NT2/D1 (cell line): ENCODE measurements around the gene ATP1A1.

Source experiments
- YY1 ChIP-seq: IDR thresholded peaks from 2 replicates; pipeline ENCODE4 v1.6.1; 2011; ENCODE audit not compliant: insufficient read length, insufficient read depth
- ZNF274 ChIP-seq: IDR thresholded peaks from 2 replicates; pipeline ENCODE4 v1.6.1; 2011; ENCODE audit warnings: mild to moderate bottlenecking, low read depth, low read length

DNA sequence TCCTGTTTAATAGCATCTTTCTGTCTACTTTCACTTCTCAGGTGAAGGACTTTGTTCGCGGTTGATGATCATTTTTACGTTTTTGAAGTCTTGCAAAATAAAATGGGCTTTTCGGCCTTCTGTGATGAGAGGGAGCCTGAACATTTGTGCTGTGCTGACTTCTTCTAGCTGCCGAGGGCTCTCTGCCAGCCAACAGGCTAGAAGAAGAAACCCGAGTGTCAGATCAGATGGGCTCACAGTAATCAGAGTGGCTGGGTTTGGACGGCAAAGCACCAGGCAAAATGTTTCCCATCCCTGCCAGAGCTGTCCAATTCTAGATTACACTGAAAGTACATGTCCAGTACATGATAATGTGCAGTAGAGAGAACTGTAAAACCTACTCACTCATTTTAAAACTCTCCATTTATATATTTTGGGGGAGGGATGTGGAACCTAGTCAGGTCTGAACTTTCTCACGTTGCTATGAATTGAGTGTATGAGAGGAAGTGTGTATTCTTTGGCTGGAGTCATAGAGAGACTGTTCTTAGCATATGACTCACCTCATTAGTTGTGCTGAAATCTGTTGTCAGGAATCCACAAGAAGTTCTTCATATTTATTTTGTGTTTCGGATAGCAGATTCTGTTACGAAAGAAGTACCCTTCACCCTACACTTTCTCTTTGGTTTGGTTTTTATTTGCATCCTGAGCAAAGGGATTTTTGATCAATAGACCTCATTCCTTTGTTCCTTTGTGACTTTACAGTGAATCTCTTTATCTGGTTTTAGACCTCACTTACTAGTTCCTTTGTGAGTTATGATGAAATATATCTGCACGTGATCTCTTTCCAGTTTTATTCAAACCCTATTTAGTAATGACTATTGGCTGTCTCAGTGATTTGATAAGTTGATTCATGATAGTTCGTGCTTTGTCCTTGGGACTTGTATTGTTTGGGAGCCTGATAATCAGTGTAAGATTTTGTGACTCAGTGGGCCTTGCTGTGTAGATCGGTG is 4.8 kb downstream of the ATP1A1 start:
- TF ChIP-seq ZNF274 (no peak), YY1 (no peak)
